Measurements from ENCODE around the gene NPTX1. TPM values are rescaled to one million over a fixed set of nuclear protein-coding genes. Genes with fewer than 3 reads are reported as not detected.

The NPTX1 gene
- total and polyA plus RNA-seq, 2 donors (not counting 1 experiment from before 2014, with no cell fraction given), result 0.07 to 0.57 TPM

- intact Hi-C loops (cut with micrococcal nuclease), result no loop called here
- Histone ChIP-seq H3K27ac (ENCODE audit: low read length in 2 of 2) (no peak overlapping the region), H3K36me3 (replicated peaks in 1 of 2; ENCODE audit: control extremely low read depth in 1 of 2, control insufficient read depth in 1 of 2, extremely low read depth in 1 of 2, insufficient read depth in 2 of 2, low read length in 1 of 2) (peaks cover 0 to 15% of the 10 kb centered on the region in 2 experiments), H3K9me3 (ENCODE audit: control extremely low read depth in 1 of 3, control insufficient read depth in 2 of 3, insufficient read depth in 1 of 3, low read length in 2 of 3) (no peaks in the 10 kb centered on the region), H3K79me2 (ENCODE audit: control insufficient read depth, insufficient read depth, low read length) (peaks cover 26% of the 10 kb centered on the region), H3K4me2 (replicated peaks; ENCODE audit: low read depth, low read length, poor library complexity, severe bottlenecking) (no peak overlapping the region), H4K20me1 (ENCODE audit: control insufficient read depth, insufficient read depth, low read length, poor library complexity, severe bottlenecking) (no peaks in the 10 kb centered on the region), H3K9ac (ENCODE audit: low read length) (no peak overlapping the region), H3K27me3 (replicated peaks in 1 of 4; ENCODE audit: control extremely low read depth in 1 of 4, control insufficient read depth in 3 of 4, insufficient read depth in 4 of 4, low read length in 3 of 4) (peaks cover 0 to 3% (median 0%) of the 10 kb centered on the region in 4 experiments), H2AFZ (ENCODE audit: insufficient read depth, low read depth, low read length, poor library complexity, severe bottlenecking) (no peak overlapping the region), H3K4me1 (ENCODE audit: control insufficient read depth in 2 of 2, insufficient read depth in 2 of 2, low read length in 2 of 2) (peaks cover 19 to 26% of the 10 kb centered on the region in 2 donors), H3K4me3 (ENCODE audit: control extremely low read depth in 1 of 5, extremely low read depth in 1 of 5, insufficient read depth in 1 of 5, low read depth in 2 of 5, low read length in 4 of 5) (no peak overlapping the region)
- WGBS (ENCODE audit: insufficient coverage), result 98% methylated on average over 11 of the region's 11 CpGs
- TF ChIP-seq EZH2 (IDR thresholded peaks at IDR 0.05; ENCODE audit: borderline replicate concordance, insufficient read depth, low read depth, low read length, poor library complexity, severe bottlenecking) (no peak), CTCF (IDR thresholded peaks at IDR 0.05) (no peak)
- peaks cover 29% of the 10 kb centered on the region for H3K4me1 Mint-ChIP-seq
- H3K27ac Mint-ChIP-seq, result no peak overlapping the region
- H3K9me3 Mint-ChIP-seq (ENCODE audit: insufficient read depth), result no peaks in the 10 kb centered on the region
- DNase-seq (no peak), ATAC-seq (ENCODE audit: low read depth) (no peak)
- H3K27me3 Mint-ChIP-seq, result peaks cover 1% of the 10 kb centered on the region
- ChIA-PET CTCF (no interaction called here), POLR2A (interaction anchor here (0.6 kb wide), 1 partner anchor 1775 kb away, joined by 4 read pairs; no protein-coding TSS in a partner anchor)
- H3K4me3 Mint-ChIP-seq, result no peak overlapping the region
Measured at GRCh38 chr17:80419255-80419654, 57.2 kb downstream of the NPTX1 start.

- Histone ChIP-seq H3K9ac (ENCODE audit: low read length) (no peak overlapping the region), H3K9me3 (ENCODE audit: control extremely low read depth in 1 of 3, control insufficient read depth in 2 of 3, insufficient read depth in 1 of 3, low read length in 2 of 3) (no peaks in the 10 kb centered on the region), H3K4me2 (replicated peaks; ENCODE audit: low read depth, low read length, poor library complexity, severe bottlenecking) (no peak overlapping the region), H2AFZ (ENCODE audit: insufficient read depth, low read depth, low read length, poor library complexity, severe bottlenecking) (no peak overlapping the region), H3K36me3 (replicated peaks in 1 of 2; ENCODE audit: control extremely low read depth in 1 of 2, control insufficient read depth in 1 of 2, extremely low read depth in 1 of 2, insufficient read depth in 2 of 2, low read length in 1 of 2) (peaks cover 0 to 15% of the 10 kb centered on the region in 2 experiments), H4K20me1 (ENCODE audit: control insufficient read depth, insufficient read depth, low read length, poor library complexity, severe bottlenecking) (no peaks in the 10 kb centered on the region), H3K27me3 (replicated peaks in 1 of 4; ENCODE audit: control extremely low read depth in 1 of 4, control insufficient read depth in 3 of 4, insufficient read depth in 4 of 4, low read length in 3 of 4) (peaks cover 0 to 8% (median 1%) of the 10 kb centered on the region in 4 experiments), H3K27ac (ENCODE audit: low read length in 2 of 2) (no peak overlapping the region), H3K79me2 (ENCODE audit: control insufficient read depth, insufficient read depth, low read length) (peaks cover 26% of the 10 kb centered on the region), H3K4me1 (ENCODE audit: control insufficient read depth in 2 of 2, insufficient read depth in 2 of 2, low read length in 2 of 2) (peaks cover 16 to 22% of the 10 kb centered on the region in 2 donors), H3K4me3 (ENCODE audit: control extremely low read depth in 1 of 5, extremely low read depth in 1 of 5, insufficient read depth in 1 of 5, low read depth in 2 of 5, low read length in 4 of 5) (no peak overlapping the region)
- ChIA-PET POLR2A (interaction anchor here (0.6 kb wide), 1 partner anchor 1776 kb away, joined by 4 read pairs; no protein-coding TSS in a partner anchor), CTCF (no interaction called here)
- DNase-seq, result no peak
- intact Hi-C loops (cut with micrococcal nuclease), result no loop called here
- Mint-ChIP-seq H3K27me3 (peaks cover 7% of the 10 kb centered on the region), H3K4me1 (peaks cover 26% of the 10 kb centered on the region), H3K27ac (no peak overlapping the region), H3K4me3 (no peak overlapping the region), H3K9me3 (ENCODE audit: insufficient read depth) (no peaks in the 10 kb centered on the region)
- no peak for ATAC-seq (ENCODE audit: low read depth)
- TF ChIP-seq CTCF (IDR thresholded peaks at IDR 0.05) (no peak), EZH2 (IDR thresholded peaks at IDR 0.05; ENCODE audit: borderline replicate concordance, insufficient read depth, low read depth, low read length, poor library complexity, severe bottlenecking) (no peak)
- WGBS (ENCODE audit: insufficient coverage), result 98% methylated on average over 9 of the region's 11 CpGs
Measured at GRCh38 chr17:80418589-80418988, 57.8 kb downstream of the NPTX1 start.

Small RNAs within 50 kb of the gene (small RNA-seq; reads per million reads assigned to genes)
- gene AC120024.2 (ENCODE audit: insufficient read length, low read depth, low replicate concordance) (not detected), gene AC120024.3 (ENCODE audit: insufficient read length, low read depth, low replicate concordance) (not detected), gene MIR4730 (ENCODE audit: insufficient read length, low read depth, low replicate concordance) (not detected)

Other genes starting within 250 kb of the NPTX1 start
- gene RNF213, start 215.8 kb downstream of the NPTX1 start, total RNA-seq, result 287 and 299 TPM in 2 replicates
- gene RNF213, start 215.8 kb downstream of the NPTX1 start, polyA plus RNA-seq, result 121 and 134 TPM in 2 replicates
- 49.1 and 49.5 TPM in 2 replicates for gene ENDOV, start 61.4 kb downstream of the NPTX1 start, total RNA-seq
- gene ENDOV, start 61.4 kb downstream of the NPTX1 start, polyA plus RNA-seq, result 21.9 and 25.3 TPM in 2 replicates
- gene RPTOR, start 68.2 kb upstream of the NPTX1 start, total RNA-seq, result 58.8 and 64.7 TPM in 2 replicates
- 13.4 and 14.8 TPM in 2 replicates for gene RPTOR, start 68.2 kb upstream of the NPTX1 start, polyA plus RNA-seq